NB4 (cell line): ENCODE results near the gene GOLGA6L9.

ENCODE experiments used
- CTCF ChIP-seq: IDR thresholded peaks from one replicate; pipeline ENCODE4 v1.5.1; 2012; ENCODE audit warnings: low read depth, low read length
- MYC ChIP-seq: IDR thresholded peaks from 2 replicates; pipeline ENCODE4 v1.6.1; 2011; ENCODE audit warnings: low read depth, low read length
- POLR2A ChIP-seq: IDR thresholded peaks from 2 replicates; pipeline ENCODE4 v1.6.1; 2011; ENCODE audit warnings: mild to moderate bottlenecking; ENCODE audit not compliant: insufficient read length; ENCODE audit errors: extremely low read depth

- TF ChIP-seq CTCF (no peak), MYC (no peak), POLR2A (no peak)
These were observed 31.8 kb upstream of the GOLGA6L9 start for GRCh38 chr15:82397817-82398216.
